ENCODE results near the gene GOSR1. TPM values are rescaled to one million over a fixed set of nuclear protein-coding genes. Genes with fewer than 3 reads are reported as not detected.
"Not testable (repeated sequence)": the region's sequence is repeated elsewhere in the genome, so short reads cannot be mapped to it uniquely, and the experiment has no call there.

The GOSR1 gene
- total and polyA plus RNA-seq, 2 experiments from 2014 or later = 24.6 to 30.0 TPM

DNA sequence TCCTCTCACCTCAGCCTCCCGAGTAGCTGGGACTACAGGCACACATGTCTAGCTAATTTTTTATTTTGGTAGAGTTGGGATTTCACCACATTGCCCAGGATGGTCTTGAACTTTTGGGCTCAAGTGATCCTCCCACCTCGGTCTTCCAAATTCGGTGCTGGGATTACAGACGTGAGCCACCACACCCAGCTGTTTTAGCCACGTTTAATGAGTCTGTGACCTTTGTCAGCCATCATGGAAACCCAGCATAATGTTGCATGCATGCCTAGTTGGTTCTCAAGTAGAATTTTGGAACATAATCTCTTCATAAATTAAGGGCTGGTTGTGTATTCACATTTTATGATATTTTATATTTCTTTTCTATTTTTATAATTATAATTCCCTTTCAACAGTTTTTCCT lies 42.0 kb downstream of the GOSR1 start:
- no peak overlapping the region for H3K4me3 ChIP-seq
- H3K4me1 ChIP-seq (ENCODE audit: low read depth) = peaks cover 2% of the 10 kb centered on the region
- no peaks in the 10 kb centered on the region for H3K27me3 ChIP-seq
- no peak overlapping the region for H3K27ac ChIP-seq
- peak in 1 of 2 donors; percentile 3 for DNase-seq (ENCODE audit: low read depth in 1 of 2, low spot score in 1 of 2)
- no peaks in the 10 kb centered on the region for H3K9me3 ChIP-seq (ENCODE audit: low read depth)
- peaks cover 23% of the 10 kb centered on the region for H3K36me3 ChIP-seq
- TF ChIP-seq, protein P1, sequence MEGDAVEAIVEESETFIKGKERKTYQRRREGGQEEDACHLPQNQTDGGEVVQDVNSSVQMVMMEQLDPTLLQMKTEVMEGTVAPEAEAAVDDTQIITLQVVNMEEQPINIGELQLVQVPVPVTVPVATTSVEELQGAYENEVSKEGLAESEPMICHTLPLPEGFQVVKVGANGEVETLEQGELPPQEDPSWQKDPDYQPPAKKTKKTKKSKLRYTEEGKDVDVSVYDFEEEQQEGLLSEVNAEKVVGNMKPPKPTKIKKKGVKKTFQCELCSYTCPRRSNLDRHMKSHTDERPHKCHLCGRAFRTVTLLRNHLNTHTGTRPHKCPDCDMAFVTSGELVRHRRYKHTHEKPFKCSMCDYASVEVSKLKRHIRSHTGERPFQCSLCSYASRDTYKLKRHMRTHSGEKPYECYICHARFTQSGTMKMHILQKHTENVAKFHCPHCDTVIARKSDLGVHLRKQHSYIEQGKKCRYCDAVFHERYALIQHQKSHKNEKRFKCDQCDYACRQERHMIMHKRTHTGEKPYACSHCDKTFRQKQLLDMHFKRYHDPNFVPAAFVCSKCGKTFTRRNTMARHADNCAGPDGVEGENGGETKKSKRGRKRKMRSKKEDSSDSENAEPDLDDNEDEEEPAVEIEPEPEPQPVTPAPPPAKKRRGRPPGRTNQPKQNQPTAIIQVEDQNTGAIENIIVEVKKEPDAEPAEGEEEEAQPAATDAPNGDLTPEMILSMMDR (IDR thresholded peaks at IDR 0.05; ENCODE audit: low read depth, low read length) = no peak

DNA sequence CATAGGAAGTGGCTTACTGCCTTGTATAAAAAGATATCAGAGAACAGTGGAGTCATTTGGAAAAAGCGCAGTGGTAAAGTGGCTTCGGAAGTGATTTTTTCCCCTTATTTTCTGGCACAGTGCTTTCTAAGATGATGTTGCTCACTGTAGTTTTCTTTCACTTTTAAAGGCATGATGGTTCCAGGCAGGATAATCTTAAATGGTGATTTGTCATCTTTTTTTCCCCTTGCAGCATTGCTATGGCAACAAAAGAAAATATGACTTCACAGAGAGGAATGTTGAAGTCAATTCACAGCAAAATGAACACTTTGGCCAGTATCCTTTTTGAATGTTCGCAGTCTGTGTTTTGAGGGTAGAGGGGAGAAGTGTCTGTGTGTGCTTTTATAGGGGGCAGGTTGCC lies 42.5 kb downstream of the GOSR1 start:
- peak in 1 of 2 donors; percentile 94 for DNase-seq (ENCODE audit: low read depth in 1 of 2, low spot score in 1 of 2)
- H3K36me3 ChIP-seq = peaks cover 23% of the 10 kb centered on the region

GRCh38 chr17:30520436-30520835 lies 43.2 kb downstream of the GOSR1 start:
- Histone ChIP-seq H3K9me3 (ENCODE audit: low read depth) (no peaks in the 10 kb centered on the region), H3K27me3 (no peaks in the 10 kb centered on the region), H3K4me1 (ENCODE audit: low read depth) (peaks cover 9% of the 10 kb centered on the region), H3K27ac (no peak overlapping the region), H3K36me3 (peaks cover 20% of the 10 kb centered on the region), H3K4me3 (no peak overlapping the region)
- TF ChIP-seq, protein P1 (IDR thresholded peaks at IDR 0.05; ENCODE audit: low read depth, low read length) = no peak
- peak in 1 of 2 donors; percentile 66 for DNase-seq (ENCODE audit: low read depth in 1 of 2, low spot score in 1 of 2)

More for the DNA sequence above, 42.5 kb downstream of the GOSR1 start:
- H3K4me3 ChIP-seq = no peak overlapping the region
- H3K27ac ChIP-seq = no peak overlapping the region
- peaks cover 7% of the 10 kb centered on the region for H3K4me1 ChIP-seq (ENCODE audit: low read depth)
- no peaks in the 10 kb centered on the region for H3K9me3 ChIP-seq (ENCODE audit: low read depth)
- TF ChIP-seq, protein P1 (IDR thresholded peaks at IDR 0.05; ENCODE audit: low read depth, low read length) = no peak
- H3K27me3 ChIP-seq = no peaks in the 10 kb centered on the region

DNA sequence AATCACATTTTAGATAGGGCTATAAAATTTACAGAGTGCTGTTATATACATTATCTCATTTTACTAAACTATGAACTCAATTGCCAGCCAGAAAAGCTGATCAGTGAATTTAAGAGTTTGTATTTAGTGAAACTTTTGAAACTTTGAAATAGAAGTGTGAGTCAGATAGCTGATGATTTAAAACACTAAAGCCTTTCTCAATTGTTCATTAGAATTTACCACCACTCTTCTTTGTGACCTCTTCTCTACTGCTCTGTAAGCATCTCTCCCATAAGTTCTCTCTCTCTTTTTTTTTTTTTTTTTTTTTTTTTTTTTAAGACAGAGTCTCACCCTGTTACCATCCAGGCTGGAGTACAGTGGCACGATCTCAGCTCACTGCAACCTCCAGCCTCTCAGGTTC lies 43.7 kb downstream of the GOSR1 start:
- Histone ChIP-seq H3K27me3 (no peaks in the 10 kb centered on the region), H3K27ac (no peak overlapping the region), H3K36me3 (peaks cover 20% of the 10 kb centered on the region), H3K4me3 (no peak overlapping the region), H3K9me3 (ENCODE audit: low read depth) (no peaks in the 10 kb centered on the region), H3K4me1 (ENCODE audit: low read depth) (peaks cover 9% of the 10 kb centered on the region)
- DNase-seq (ENCODE audit: low read depth in 1 of 2, low spot score in 1 of 2) = peak in 1 of 2 donors; percentile 3
- TF ChIP-seq, protein P1 (IDR thresholded peaks at IDR 0.05; ENCODE audit: low read depth, low read length) = no peak

DNA sequence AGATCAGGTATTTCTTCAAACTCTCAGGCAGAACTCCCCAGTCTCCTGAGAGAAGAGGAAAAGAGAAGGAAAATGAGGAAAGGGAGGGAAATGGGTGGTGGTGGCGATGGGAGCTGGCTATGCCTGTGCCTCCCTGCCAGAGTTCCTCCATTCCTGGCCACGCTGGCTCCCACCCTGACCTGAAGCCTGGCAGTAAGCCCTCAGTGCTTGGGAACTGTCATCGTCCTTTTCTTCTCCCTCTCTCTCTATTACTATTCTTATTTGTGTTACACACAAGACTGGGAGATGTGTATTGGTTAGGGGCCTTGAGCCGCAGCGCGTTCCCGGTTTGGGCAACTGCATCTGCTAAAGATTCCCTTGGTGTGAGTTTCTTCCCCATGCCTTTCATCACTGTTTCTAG lies 44.6 kb downstream of the GOSR1 start:
- no peak for DNase-seq (ENCODE audit: low read depth in 1 of 2, low spot score in 1 of 2)
- Histone ChIP-seq H3K4me1 (ENCODE audit: low read depth) (peaks cover 9% of the 10 kb centered on the region), H3K9me3 (ENCODE audit: low read depth) (no peaks in the 10 kb centered on the region), H3K4me3 (no peak overlapping the region), H3K27ac (no peak overlapping the region), H3K36me3 (peaks cover 18% of the 10 kb centered on the region), H3K27me3 (no peaks in the 10 kb centered on the region)
- TF ChIP-seq, protein P1 (IDR thresholded peaks at IDR 0.05; ENCODE audit: low read depth, low read length) = no peak

DNA sequence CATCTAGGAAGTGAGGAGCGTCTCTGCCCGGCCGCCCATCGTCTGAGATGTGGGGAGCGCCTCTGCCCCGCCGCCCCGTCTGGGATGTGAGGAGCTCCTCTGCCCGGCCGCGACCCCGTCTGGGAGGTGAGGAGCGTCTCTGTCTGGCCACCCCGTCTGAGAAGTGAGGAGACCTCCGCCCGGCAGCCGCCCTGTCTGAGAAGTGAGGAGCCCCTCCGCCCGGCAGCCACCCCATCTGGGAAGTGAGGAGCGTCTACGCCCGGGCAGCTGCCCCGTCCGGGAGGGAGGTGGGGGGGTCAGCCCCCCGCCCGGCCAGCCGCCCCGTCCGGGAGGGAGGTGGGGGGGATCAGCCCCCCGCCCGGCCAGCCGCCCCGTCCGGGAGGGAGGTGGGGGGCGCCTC lies 46.0 kb downstream of the GOSR1 start:
- DNase-seq (ENCODE audit: low read depth in 1 of 2, low spot score in 1 of 2); H3K9me3 ChIP-seq (ENCODE audit: low read depth); H3K4me1 ChIP-seq (ENCODE audit: low read depth); H3K27me3 ChIP-seq; H3K4me3 ChIP-seq; H3K27ac ChIP-seq: not testable (repeated sequence)
- peaks cover 14% of the 10 kb centered on the region for H3K36me3 ChIP-seq

All from cardiac muscle cell (in vitro differentiated cells and primary cell).